ENCODE measurements around the gene PSTK. TPM values are rescaled to one million over a fixed set of nuclear protein-coding genes. Genes with fewer than 3 reads are reported as not detected.

PSTK gene
- total RNA-seq, 1 donor from 2014 or later = 1.6 TPM

GRCh38 chr10:122990278-122990677, 10.1 kb downstream of the PSTK start:
- DNase-seq (ENCODE audit: extremely low read depth, low read depth, low spot score) = no peak

DNA sequence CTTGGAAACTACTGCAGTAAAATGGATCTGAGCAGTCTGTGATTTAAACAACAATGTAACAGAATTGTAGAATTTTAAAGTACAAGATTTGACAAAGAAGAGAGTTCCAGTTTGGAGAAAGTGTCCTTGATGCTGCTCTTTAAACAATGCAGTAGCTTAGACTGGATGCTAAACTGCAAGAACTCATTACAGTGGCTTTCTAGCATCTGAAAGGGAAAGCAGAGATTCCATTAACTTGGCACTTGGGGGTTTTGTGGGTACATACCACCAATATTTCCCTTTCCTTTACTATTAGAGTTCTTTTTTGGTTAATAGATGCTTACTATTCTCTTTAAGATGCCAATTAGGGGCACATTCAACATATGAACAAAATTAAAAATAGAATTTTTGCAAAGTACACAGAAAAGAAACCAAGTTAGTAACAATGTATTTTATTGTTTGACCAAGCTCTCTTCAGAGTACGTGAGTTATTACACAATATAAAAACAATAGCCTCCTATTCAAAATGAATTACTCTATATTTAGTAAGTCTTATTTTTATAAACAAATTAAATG, 11.9 kb downstream of the PSTK start:
- DNase-seq (ENCODE audit: extremely low read depth, low read depth, low spot score) = no peak

DNA sequence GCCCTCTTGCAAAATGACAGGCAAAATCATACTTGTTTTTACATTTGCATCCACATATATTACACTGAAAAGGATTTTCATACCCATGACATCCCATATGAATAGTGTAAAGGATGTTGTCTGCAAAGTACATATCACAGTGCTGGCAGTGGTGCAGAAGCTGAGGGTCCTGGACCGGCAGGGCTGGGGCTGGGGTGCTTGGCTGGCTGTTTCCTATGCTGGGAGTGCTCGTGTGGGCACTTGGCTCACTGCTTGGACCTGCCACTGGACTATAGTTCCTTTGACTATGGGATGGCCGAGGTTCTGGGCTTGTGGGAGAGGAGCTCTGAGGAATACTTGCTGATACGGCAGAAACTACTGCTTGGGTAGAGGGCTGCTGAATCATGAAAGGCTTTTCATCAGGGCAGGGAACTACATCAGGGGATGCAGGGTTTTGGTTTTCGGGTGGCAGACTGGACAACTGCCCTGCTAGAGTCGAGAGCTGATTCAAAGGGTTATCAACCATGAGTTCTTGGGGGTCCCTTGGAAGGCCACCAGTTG, 13.7 kb downstream of the PSTK start:
- DNase-seq (ENCODE audit: extremely low read depth, low read depth, low spot score) = no peak

GRCh38 chr10:122995936-122996335, 15.7 kb downstream of the PSTK start:
- DNase-seq (ENCODE audit: extremely low read depth, low read depth, low spot score) = no peak

GRCh38 chr10:122997864-122998263, 17.7 kb downstream of the PSTK start:
- no peak for DNase-seq (ENCODE audit: extremely low read depth, low read depth, low spot score)

DNA sequence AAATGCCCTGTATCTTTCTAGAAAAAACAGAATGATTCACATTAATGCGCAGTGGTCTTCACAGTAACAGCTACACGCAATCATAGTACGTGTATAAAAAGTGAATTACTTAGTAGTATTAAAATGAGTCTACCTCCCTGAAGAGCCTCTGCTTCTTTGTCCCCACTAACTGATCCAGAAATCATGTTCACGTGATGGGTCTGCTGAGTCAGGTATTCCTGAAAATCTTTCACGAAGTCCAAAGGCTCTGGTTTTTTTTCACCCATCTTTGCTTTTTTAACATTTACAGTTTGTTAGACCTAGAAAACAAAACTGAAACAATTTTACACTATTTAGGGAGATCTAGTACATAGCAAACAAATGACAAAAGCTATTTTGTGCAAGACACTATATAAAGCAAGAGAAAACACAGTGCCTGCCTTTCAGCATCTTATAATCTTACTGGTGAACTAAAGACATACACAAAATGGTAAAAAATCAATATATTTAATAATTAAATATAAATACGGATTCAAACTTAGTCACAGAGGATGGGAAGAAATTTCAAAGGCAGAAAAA, 18.2 kb downstream of the PSTK start:
- DNase-seq (ENCODE audit: extremely low read depth, low read depth, low spot score) = no peak

GRCh38 chr10:122998934-122999333, 18.7 kb downstream of the PSTK start:
- DNase-seq (ENCODE audit: extremely low read depth, low read depth, low spot score) = no peak

- DNase-seq (ENCODE audit: extremely low read depth, low read depth, low spot score) = no peak
These were observed 19.1 kb downstream of the PSTK start for GRCh38 chr10:122999347-122999746.

- no peak for DNase-seq (ENCODE audit: extremely low read depth, low read depth, low spot score)
These were observed 20.0 kb downstream of the PSTK start for GRCh38 chr10:123000155-123000554.

- no peak for DNase-seq (ENCODE audit: extremely low read depth, low read depth, low spot score)
These were observed 21.2 kb downstream of the PSTK start for GRCh38 chr10:123001370-123001769.

DNA sequence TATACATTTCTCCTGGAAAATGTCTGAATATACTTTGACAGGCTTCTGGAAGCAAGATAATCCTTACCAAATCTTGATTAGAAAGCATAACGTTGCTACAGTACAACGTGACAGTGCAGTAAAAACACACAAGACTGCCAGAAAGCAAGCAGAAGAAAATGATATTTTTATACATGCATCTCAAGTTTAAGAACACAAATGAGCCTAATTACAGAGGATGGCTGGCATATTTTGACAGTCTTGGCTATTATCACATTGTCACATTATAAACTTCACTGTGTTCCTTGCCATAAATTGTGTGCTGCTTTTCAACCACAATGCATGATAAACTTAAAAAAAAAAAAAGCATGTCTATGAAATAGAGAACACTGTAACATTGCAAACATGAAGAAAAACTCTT, 24.1 kb downstream of the PSTK start:
- no peak for DNase-seq (ENCODE audit: extremely low read depth, low read depth, low spot score)

DNA sequence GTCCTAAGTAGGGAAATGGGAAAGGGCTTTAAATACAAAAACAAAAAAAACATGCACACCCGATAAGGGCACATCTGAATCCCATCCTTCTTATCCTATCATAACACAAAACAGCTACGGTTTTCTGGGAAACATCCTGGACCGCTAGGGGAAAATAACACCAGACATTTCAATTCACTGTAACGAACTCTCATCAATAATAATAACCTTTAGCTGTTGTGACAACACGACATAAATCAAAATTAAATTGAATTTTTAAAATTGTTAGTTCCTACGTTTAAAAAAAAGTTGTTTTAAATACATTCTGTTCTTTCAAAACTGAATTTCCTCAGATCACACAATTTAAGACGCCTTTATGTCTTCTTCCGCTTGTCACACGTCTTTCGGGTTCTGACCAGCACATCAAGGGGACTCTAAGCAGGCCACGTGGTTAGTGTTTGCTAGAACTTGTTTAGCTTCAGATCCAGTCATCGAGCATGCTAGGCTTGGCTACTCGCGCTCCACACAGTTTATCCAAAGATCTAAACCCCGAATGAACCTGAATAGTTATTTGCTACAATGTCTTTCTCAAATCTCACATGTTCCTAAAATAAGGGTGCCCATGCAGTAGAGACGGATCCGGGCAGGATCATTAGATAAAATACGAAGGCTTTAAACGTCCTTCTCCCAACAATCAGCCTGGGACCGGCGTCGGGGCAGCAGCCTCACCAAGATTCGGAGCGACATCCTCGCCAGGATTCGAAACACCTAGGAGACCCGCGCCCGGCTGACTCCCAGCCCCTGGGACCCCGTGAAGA, 27.6 kb downstream of the PSTK start:
- peak; percentile 23 for DNase-seq (ENCODE audit: extremely low read depth, low read depth, low spot score)

- DNase-seq (ENCODE audit: extremely low read depth, low read depth, low spot score) = peak; percentile 75
These were observed 28.3 kb downstream of the PSTK start, which contains the start of the genes ACADSB and IKZF5 for GRCh38 chr10:123008355-123009104. Gene ACADSB (plus strand): TSS chr10:123009006. CDS start chr10:123009030, 24 bp downstream. Gene IKZF5 (minus strand): TSS chr10:123008795. CDS start chr10:122998625, 10,170 bp downstream.

DNA sequence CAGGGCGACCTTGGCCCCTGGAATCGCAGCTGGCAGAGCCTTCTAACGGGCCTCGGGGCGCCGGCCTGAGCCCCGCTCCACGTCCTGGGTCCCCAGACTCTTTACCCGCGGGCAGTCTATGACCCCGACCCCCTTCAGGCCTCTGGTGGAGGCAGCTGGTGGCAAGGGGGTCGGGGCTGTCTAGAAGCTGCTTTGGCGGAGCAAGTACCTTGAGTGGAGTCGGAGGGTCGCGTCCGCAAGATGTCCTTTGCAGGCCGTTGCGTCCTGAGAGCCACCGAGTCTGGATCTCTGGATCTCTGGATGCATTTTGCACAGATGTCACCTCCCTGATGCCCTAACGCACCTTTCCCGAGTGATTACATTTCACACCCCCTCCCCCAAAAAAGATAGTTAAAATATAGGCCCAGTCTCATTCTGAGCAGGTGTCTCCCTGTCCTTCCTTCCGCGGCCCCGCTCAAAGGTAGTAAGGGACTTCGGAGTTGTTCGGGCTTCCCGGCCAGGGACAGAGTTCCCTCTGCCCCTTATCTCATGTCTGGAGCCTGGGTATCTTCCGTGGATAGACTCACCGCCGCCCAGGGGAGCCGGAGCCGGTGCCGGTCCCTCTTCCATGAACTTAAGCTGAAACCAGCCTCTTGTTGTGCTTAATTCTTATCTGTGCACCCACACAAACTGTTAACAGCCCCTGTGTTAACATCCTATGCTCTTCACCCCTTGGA, 29.1 kb downstream of the PSTK start:
- DNase-seq (ENCODE audit: extremely low read depth, low read depth, low spot score) = no peak

DNA sequence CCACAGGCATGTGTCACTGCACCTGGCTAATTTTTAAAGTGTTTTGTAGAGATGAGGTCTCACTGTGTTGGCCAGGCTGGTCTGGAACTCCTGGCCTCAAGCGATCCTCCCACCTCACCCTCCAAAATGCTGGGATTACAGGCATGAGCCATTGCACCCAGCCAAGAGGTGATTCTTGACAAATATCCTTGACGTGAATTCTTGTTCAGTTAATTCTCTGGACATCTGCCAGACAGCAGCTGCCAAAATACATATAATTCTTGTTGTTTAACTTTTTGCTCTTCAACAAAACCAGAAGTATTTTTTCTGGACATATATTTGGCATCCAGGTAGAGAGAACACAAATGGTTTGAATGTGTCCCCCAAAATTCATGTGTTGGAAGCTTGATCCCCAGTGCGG, 31.8 kb downstream of the PSTK start:
- DNase-seq (ENCODE audit: extremely low read depth, low read depth, low spot score) = no peak

DNA sequence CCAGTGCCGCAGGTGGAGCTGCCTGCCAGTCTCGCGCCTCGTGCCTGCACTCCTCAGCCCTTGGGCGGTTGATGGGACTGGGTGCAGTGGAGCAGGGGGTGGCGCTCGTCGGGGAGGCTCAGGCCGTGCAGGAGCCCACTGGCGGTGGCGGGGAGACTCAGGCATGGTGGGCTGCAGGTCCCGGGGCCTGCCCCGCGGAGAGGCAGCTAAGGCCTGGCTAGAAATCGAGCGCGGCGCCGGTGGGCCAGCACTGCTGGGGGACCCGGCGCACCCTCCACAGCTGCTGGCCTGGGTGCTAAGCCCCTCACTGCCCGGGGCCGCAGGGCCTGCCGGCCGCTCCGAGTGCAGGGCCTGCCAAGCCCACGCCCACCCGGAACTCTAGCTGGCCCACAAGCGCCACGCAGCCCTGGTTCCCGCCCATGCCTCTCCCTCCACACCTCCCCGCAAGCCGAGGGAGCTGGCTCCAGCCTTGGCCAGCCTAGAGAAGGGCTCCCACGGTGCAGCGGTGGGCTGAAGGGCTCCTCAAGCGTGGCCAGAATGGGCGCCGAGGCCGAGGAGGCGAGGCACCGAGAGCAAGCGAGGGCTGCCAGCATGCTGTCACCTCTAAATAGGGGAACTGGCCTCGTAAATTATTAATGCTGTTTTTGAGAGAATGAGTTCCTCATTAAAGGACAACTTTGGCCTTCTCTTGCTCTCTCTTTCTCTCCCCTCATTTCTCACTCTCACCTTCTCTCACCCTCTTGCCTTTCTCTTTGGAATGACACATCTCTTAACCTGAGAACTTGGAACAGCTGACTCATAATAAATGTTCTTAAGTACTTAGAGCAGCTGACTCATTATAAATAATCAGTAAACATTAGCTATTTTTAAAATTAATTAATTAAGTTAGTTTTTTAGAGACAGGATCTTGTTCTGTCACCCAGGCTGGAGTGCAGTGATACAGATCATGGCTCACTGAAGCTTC, 33.5 kb downstream of the PSTK start:
- DNase-seq (ENCODE audit: extremely low read depth, low read depth, low spot score) = no peak

DNA sequence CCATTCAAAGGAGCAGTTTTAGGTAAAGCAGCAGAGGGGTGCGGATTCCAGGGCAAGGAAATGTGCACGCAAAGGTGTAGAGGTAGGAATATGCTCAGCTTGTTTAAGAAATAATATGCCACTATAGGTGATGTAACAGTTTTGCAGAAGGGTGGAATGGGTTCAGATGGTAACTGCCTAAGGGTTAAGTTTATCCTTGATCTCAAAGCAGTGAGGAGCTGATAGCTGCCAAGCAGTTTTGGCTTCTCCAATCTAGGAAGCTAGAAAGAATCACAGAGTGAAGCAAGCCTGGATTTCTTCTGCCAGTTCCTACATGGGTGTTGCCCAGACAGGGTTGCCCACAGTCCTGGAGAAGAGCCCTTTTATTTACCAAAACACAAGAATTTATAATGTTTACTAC, 34.6 kb downstream of the PSTK start:
- DNase-seq (ENCODE audit: extremely low read depth, low read depth, low spot score) = no peak

- no peak for DNase-seq (ENCODE audit: extremely low read depth, low read depth, low spot score)
These were observed 36.0 kb downstream of the PSTK start for GRCh38 chr10:123016228-123016627.

DNA sequence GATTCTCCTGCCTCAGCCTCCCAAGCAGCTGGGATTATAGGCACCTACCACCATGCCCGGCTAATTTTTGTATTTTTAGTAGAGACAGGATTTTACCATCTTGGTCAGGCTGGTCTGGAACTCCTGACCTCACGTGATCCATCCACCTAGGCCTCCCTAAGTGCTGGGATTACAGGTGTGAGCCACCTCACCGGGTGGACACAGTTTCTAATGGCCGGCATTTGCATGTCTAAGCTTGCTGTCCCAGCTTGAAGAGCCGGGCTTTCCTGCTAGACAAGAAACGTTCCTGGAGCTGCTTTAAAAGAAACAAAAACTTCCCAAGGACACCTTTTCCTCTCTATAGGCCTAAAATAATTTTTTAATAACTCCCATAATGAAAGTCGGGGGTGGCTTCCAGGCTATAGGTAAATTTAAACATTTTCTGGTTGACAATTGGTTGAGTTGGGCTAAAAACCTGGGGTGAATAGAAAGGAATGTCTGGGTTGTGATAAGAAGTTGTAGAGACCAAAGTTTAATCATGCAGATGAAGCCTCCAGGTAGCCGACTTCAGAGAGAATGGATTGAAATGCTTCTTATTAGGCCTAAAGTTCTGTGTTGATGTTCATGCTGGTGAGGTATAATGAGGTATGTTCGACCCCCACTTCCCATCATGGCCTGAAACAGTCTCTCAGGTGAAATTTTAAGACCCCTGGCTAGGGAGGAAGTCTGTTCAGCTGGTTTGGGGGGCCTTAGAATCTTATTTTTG, 37.4 kb downstream of the PSTK start:
- no peak for DNase-seq (ENCODE audit: extremely low read depth, low read depth, low spot score)

Data from glomerular endothelial cell (primary cell).